ENCODE data around the gene MGMT.

GRCh38 chr10:129546106-129546505 is 79.1 kb downstream of the MGMT start:
- TF ChIP-seq CTCF (conservative IDR thresholded peaks at IDR 0.05 in 1 of 2, IDR thresholded peaks at IDR 0.05 in 1 of 2; ENCODE audit: extremely low read depth in 1 of 2, insufficient read depth in 1 of 2, low read depth in 1 of 2, low read length in 2 of 2) (no peak), EZH2 (IDR thresholded peaks at IDR 0.05; ENCODE audit: borderline replicate concordance, low read length) (no peak)
